Measurements from ENCODE around the gene SIDT2. TPM values are rescaled to one million over a fixed set of nuclear protein-coding genes. Genes with fewer than 3 reads are reported as not detected.

Gene SIDT2
- total RNA-seq, 1 donor from 2014 or later, result 45.4 TPM

GRCh38 chr11:117197006-117197405 is 18.5 kb downstream of the SIDT2 start:
- Histone ChIP-seq H3K27me3 (no peaks in the 10 kb centered on the region), H3K27ac (peak overlapping the region; percentile 96 to 98), H3K4me3 (no peak overlapping the region), H3K36me3 (peaks cover 39 to 68% of the 10 kb centered on the region in 2 donors), H3K4me1 (peaks cover 0 to 9% of the 10 kb centered on the region in 2 donors), H3K9me3 (no peaks in the 10 kb centered on the region)
- DNase-seq (ENCODE audit: low spot score in 2 of 2), result no peak
- TF ChIP-seq, protein P1, sequence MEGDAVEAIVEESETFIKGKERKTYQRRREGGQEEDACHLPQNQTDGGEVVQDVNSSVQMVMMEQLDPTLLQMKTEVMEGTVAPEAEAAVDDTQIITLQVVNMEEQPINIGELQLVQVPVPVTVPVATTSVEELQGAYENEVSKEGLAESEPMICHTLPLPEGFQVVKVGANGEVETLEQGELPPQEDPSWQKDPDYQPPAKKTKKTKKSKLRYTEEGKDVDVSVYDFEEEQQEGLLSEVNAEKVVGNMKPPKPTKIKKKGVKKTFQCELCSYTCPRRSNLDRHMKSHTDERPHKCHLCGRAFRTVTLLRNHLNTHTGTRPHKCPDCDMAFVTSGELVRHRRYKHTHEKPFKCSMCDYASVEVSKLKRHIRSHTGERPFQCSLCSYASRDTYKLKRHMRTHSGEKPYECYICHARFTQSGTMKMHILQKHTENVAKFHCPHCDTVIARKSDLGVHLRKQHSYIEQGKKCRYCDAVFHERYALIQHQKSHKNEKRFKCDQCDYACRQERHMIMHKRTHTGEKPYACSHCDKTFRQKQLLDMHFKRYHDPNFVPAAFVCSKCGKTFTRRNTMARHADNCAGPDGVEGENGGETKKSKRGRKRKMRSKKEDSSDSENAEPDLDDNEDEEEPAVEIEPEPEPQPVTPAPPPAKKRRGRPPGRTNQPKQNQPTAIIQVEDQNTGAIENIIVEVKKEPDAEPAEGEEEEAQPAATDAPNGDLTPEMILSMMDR (IDR thresholded peaks at IDR 0.05), result no peak
- intact Hi-C loops (cut with DNase I), result no loop called here

DNA sequence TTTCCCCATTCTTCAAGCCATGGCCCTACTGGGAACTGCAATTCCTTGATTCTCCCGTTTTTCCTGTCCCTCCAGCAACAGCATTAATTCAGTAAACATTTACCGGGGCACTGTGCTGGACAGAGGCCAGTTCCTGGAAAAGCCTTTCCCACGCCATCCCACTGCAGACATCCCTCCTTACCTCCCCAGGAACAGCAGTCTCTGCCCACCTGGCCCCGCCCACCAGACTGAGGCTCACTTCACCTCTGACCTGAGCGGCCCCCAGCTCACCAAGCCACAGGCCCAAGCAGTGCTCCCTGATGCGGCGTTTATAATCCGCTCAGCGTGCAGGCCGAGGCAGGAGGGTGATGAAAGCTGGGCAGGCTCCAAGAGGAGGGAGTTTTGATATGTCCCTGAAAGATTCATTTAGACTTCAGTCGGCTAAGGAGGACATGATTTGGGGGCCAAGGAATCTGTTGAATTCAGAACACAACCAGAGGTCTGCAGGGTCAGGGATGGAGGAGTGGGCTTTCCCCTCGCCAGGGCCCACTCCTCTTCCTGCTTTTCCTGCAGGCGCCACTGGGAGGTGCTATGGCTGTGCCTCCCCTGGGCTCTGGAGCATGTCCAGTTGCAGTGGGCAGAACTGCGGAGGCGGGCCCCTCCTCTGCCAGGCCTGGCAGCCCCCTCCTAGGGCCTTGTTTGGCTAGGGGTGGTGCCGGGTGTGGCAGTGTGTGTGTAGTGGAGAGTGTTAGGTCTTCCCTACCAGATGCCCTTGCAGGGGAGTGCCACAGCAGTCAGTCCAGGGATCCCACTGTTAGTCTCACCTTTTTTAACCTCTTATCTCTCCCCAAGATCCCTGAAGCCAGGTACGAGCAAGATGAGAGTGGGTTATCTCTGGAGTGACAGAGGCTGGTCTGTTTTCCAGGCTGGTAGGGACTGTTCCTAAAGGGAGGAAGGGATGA is 19.2 kb downstream of the SIDT2 start:
- TF ChIP-seq, protein P1 (IDR thresholded peaks at IDR 0.05), result peak; percentile 78 to 88 (median 85)
- H3K27me3 ChIP-seq, result no peaks in the 10 kb centered on the region
- peaks cover 0 to 9% of the 10 kb centered on the region in 2 donors for H3K4me1 ChIP-seq
- peak overlapping the region; percentile 96 to 98 for H3K27ac ChIP-seq
- peaks cover 39 to 68% of the 10 kb centered on the region in 2 donors for H3K36me3 ChIP-seq
- peak in 1 of 2 donors; percentile 93 for DNase-seq (ENCODE audit: low spot score in 2 of 2)
- peak overlapping the region; percentile 68 to 97 for H3K4me3 ChIP-seq
- intact Hi-C loops (cut with DNase I), result loop anchor here (1.0 kb wide), 1 partner anchor 29 kb away; no protein-coding TSS in a partner anchor
- no peaks in the 10 kb centered on the region for H3K9me3 ChIP-seq

GRCh38 chr11:117198613-117199012 is 20.1 kb downstream of the SIDT2 start:
- Histone ChIP-seq H3K4me1 (peaks cover under 1 to 9% of the 10 kb centered on the region in 2 donors), H3K27me3 (no peaks in the 10 kb centered on the region), H3K9me3 (no peaks in the 10 kb centered on the region), H3K27ac (peak overlapping the region; percentile 96 to 98), H3K4me3 (peak overlapping the region; percentile 68 to 97), H3K36me3 (peaks cover 39 to 68% of the 10 kb centered on the region in 2 donors)
- TF ChIP-seq, protein P1 (IDR thresholded peaks at IDR 0.05), result peak in 1 of 3 experiments; percentile 12
- DNase-seq (ENCODE audit: low spot score in 2 of 2), result no peak
- intact Hi-C loops (cut with DNase I), result loop anchor here (1.0 kb wide), 3 partner anchors 20 to 28 kb away; partner anchors contain the start of gene SIDT2

GRCh38 chr11:117199053-117199915 is 20.7 kb downstream of the SIDT2 start, which contains the start of gene TAGLN:
Gene TAGLN (plus strand): TSS chr11:117199370. CDS start chr11:117203014, 3,644 bp downstream.
- Histone ChIP-seq H3K4me3 (peak within 1 kb of the TSS; percentile 68 to 97), H3K27ac (peak within 1 kb of the TSS; percentile 96 to 98), H3K4me1 (peaks cover 7 to 9% of the 10 kb centered on the region in 2 donors), H3K9me3 (no peaks in the 10 kb centered on the region), H3K36me3 (peaks cover 39 to 68% of the 10 kb centered on the region in 2 donors), H3K27me3 (no peaks in the 10 kb centered on the region)
- DNase-seq (ENCODE audit: low spot score in 2 of 2), result peak; percentile 87 to 99
- intact Hi-C loops (cut with DNase I), result loop anchor here (1.0 kb wide), 2 partner anchors 21 kb away; partner anchors contain the start of gene SIDT2
- TF ChIP-seq, protein P1 (IDR thresholded peaks at IDR 0.05), result no peak

All from ascending aorta (tissue), 2 donors.